DOHH2 (cell line): ENCODE data around the gene TPD52L2.

Experiments
- H3F3A ChIP-seq: fragments of 200-600 bp; sonication (generic), shearing (Covaris generic); 2 replicates; pipeline ENCODE4 v1.6.0; 2016; ENCODE audit warnings: antibody characterized with exemption, mild to moderate bottlenecking; ENCODE audit not compliant: control insufficient read depth, insufficient read depth
- H3K27ac ChIP-seq: fragments of 200-600 bp; sonication (generic); 2 replicates; pipeline ENCODE4 v1.5.1; 2014; ENCODE audit warnings: low read depth, mild to moderate bottlenecking, low read length, moderate library complexity
- H3K27me3 ChIP-seq: fragments of 200-600 bp; sonication (generic); 2 replicates; pipeline ENCODE4 v1.6.1; 2014; ENCODE audit warnings: mild to moderate bottlenecking, low read length, mixed read lengths; ENCODE audit not compliant: control insufficient read depth
- H3K36me3 ChIP-seq: fragments of 200-600 bp; sonication (generic); 2 replicates; pipeline ENCODE4 v1.6.1; 2014; ENCODE audit warnings: mild to moderate bottlenecking, low read length, moderate library complexity, mixed read lengths; ENCODE audit not compliant: control insufficient read depth
- H3K4me1 ChIP-seq: fragments of 200-600 bp; sonication (generic); 2 replicates; pipeline ENCODE4 v1.6.1; 2014; ENCODE audit warnings: mild to moderate bottlenecking, low read length, mixed read lengths; ENCODE audit not compliant: control insufficient read depth
- H3K4me2 ChIP-seq: fragments of 200-600 bp; sonication (generic); 2 replicates; pipeline ENCODE4 v1.6.0; 2014; ENCODE audit warnings: mild to moderate bottlenecking, low read length, moderate library complexity
- H3K4me3 ChIP-seq: fragments of 200-600 bp; sonication (generic); 2 replicates; pipeline ENCODE4 v1.5.1; 2014; ENCODE audit warnings: mild to moderate bottlenecking, low read length, mixed read lengths
- H3K79me2 ChIP-seq: fragments of 200-600 bp; sonication (generic); 2 replicates; pipeline ENCODE4 v1.6.1; 2014; ENCODE audit warnings: mild to moderate bottlenecking, low read length, mixed read lengths; ENCODE audit not compliant: control insufficient read depth
- H3K9me2 ChIP-seq: fragments of 200-600 bp; sonication (generic); replicated peaks from 2 replicates; pipeline ENCODE4 v1.6.1; 2014; ENCODE audit warnings: mild to moderate bottlenecking, low read length, mixed read lengths; ENCODE audit not compliant: control insufficient read depth
- H3K9me3 ChIP-seq: fragments of 200-600 bp; sonication (generic); 2 replicates; pipeline ENCODE4 v1.6.1; 2014; ENCODE audit warnings: antibody characterized with exemption, low read length, mixed read lengths; ENCODE audit not compliant: control insufficient read depth, insufficient read depth
- H4K20me1 ChIP-seq: fragments of 200-600 bp; sonication (generic); 2 replicates; pipeline ENCODE4 v1.6.0; 2014; ENCODE audit warnings: low read depth, mild to moderate bottlenecking, antibody characterized with exemption, low read length, moderate library complexity; ENCODE audit not compliant: control insufficient read depth, insufficient read depth
- EZH2phosphoT487 ChIP-seq: fragments of 200-600 bp; sonication (generic); IDR thresholded peaks from 2 replicates; pipeline ENCODE4 v1.6.1; 2017; ENCODE audit warnings: borderline replicate concordance, mild to moderate bottlenecking, antibody characterized with exemption, low read length, moderate library complexity, mixed read lengths
- TF ChIP-seq, protein P1 (sequence below): fragments of 200-600 bp; sonication (generic); IDR thresholded peaks from one replicate; pipeline ENCODE4 v1.5.1; 2014; ENCODE audit warnings: antibody characterized with exemption, mild to moderate bottlenecking, low read depth, low read length; ENCODE audit not compliant: poor library complexity, severe bottlenecking

TPD52L2 gene

DNA sequence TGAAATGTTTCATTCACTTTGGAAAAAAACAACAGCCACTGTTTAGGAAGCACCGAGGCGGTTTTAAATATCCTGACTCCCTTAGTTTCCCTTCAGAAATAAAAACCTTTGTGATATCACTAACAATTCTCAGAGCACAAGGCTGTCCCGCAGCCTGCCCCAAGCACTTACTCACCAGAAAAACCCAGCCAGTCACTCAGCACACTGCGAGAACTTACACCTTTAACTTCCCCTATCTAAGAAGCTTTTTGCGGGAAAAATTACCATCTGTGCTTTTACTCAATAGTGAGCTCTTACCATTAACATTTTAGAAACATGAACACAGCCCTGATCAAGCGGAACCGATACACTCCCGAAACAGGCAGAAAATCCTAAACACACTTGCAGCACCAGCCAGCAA is 43.3 kb upstream of the TPD52L2 start:
- Histone ChIP-seq H3K27me3 (peaks cover 18% of the 10 kb centered on the region), H3K9me2 (no peaks in the 10 kb centered on the region), H3K79me2 (no peaks in the 10 kb centered on the region), H3K27ac (no peak overlapping the region), H3K4me2 (no peak overlapping the region), H3K36me3 (no peaks in the 10 kb centered on the region), H3K4me3 (no peak overlapping the region), H3K4me1 (no peaks in the 10 kb centered on the region), H4K20me1 (no peaks in the 10 kb centered on the region), H3F3A (no peaks in the 10 kb centered on the region), H3K9me3 (no peaks in the 10 kb centered on the region)
- TF ChIP-seq, protein P1, sequence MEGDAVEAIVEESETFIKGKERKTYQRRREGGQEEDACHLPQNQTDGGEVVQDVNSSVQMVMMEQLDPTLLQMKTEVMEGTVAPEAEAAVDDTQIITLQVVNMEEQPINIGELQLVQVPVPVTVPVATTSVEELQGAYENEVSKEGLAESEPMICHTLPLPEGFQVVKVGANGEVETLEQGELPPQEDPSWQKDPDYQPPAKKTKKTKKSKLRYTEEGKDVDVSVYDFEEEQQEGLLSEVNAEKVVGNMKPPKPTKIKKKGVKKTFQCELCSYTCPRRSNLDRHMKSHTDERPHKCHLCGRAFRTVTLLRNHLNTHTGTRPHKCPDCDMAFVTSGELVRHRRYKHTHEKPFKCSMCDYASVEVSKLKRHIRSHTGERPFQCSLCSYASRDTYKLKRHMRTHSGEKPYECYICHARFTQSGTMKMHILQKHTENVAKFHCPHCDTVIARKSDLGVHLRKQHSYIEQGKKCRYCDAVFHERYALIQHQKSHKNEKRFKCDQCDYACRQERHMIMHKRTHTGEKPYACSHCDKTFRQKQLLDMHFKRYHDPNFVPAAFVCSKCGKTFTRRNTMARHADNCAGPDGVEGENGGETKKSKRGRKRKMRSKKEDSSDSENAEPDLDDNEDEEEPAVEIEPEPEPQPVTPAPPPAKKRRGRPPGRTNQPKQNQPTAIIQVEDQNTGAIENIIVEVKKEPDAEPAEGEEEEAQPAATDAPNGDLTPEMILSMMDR = no peak
- TF ChIP-seq EZH2phosphoT487 = no peak

- H3K27ac ChIP-seq = no peak overlapping the region
These were observed 42.8 kb upstream of the TPD52L2 start for GRCh38 chr20:63822276-63822696.

GRCh38 chr20:63823691-63824311 is 41.3 kb upstream of the TPD52L2 start:
- Histone ChIP-seq H4K20me1 (no peaks in the 10 kb centered on the region), H3K79me2 (no peaks in the 10 kb centered on the region), H3F3A (no peaks in the 10 kb centered on the region), H3K27me3 (peaks cover 27% of the 10 kb centered on the region), H3K27ac (no peak overlapping the region), H3K36me3 (no peaks in the 10 kb centered on the region), H3K4me3 (no peak overlapping the region), H3K9me2 (no peaks in the 10 kb centered on the region), H3K9me3 (no peaks in the 10 kb centered on the region), H3K4me2 (no peak overlapping the region), H3K4me1 (no peaks in the 10 kb centered on the region)
- no peak for TF ChIP-seq EZH2phosphoT487
- TF ChIP-seq, protein P1 = no peak

More at GRCh38 chr20:63822276-63822696, 42.8 kb upstream of the TPD52L2 start:
- H3K9me2 ChIP-seq = no peaks in the 10 kb centered on the region
- peaks cover 18% of the 10 kb centered on the region for H3K27me3 ChIP-seq
- H3K4me2 ChIP-seq = no peak overlapping the region
- no peaks in the 10 kb centered on the region for H3K79me2 ChIP-seq
- no peaks in the 10 kb centered on the region for H4K20me1 ChIP-seq
- H3K9me3 ChIP-seq = no peaks in the 10 kb centered on the region
- no peaks in the 10 kb centered on the region for H3K4me1 ChIP-seq
- H3K4me3 ChIP-seq = no peak overlapping the region
- no peaks in the 10 kb centered on the region for H3F3A ChIP-seq
- no peak for TF ChIP-seq EZH2phosphoT487
- TF ChIP-seq, protein P1 = no peak
- H3K36me3 ChIP-seq = no peaks in the 10 kb centered on the region
